NCI-H510A (cell line): ENCODE data around the gene MAST3.

Experiments
- DNase-seq: peaks from one replicate; lab custom pipeline; 2025; lab: John Stamatoyannopoulos, UW

The MAST3 gene

GRCh38 chr19:18112989-18113478 is 15.5 kb downstream of the MAST3 start:
- no peak for DNase-seq

- DNase-seq: no peak
These were observed 16.2 kb downstream of the MAST3 start for GRCh38 chr19:18113827-18114226.

GRCh38 chr19:18114483-18114882 is 16.9 kb downstream of the MAST3 start:
- no peak for DNase-seq

- DNase-seq: no peak
These were observed 19.8 kb downstream of the MAST3 start for GRCh38 chr19:18117364-18117691.

- DNase-seq: peak; percentile 73
These were observed 20.3 kb downstream of the MAST3 start for GRCh38 chr19:18117692-18118378.

GRCh38 chr19:18118420-18119012 is 20.9 kb downstream of the MAST3 start:
- DNase-seq: no peak

GRCh38 chr19:18119013-18119716 is 21.6 kb downstream of the MAST3 start:
- DNase-seq: no peak

- DNase-seq: no peak
These were observed 22.1 kb downstream of the MAST3 start for GRCh38 chr19:18119717-18120105.

- DNase-seq: no peak
These were observed 22.5 kb downstream of the MAST3 start for GRCh38 chr19:18120127-18120526.

GRCh38 chr19:18121166-18121565 is 23.6 kb downstream of the MAST3 start:
- DNase-seq: no peak

- DNase-seq: no peak
These were observed 24.8 kb downstream of the MAST3 start for GRCh38 chr19:18122424-18122823.

GRCh38 chr19:18122860-18123795 is 25.6 kb downstream of the MAST3 start:
- no peak for DNase-seq

GRCh38 chr19:18123819-18124218 is 26.2 kb downstream of the MAST3 start:
- DNase-seq: no peak

GRCh38 chr19:18126097-18126496 is 28.5 kb downstream of the MAST3 start:
- DNase-seq: no peak

- no peak for DNase-seq
These were observed 30.5 kb downstream of the MAST3 start for GRCh38 chr19:18128044-18128443.

GRCh38 chr19:18128805-18129204 is 31.2 kb downstream of the MAST3 start:
- DNase-seq: no peak

GRCh38 chr19:18130523-18131242 is 33.1 kb downstream of the MAST3 start:
- no peak for DNase-seq

- no peak for DNase-seq
These were observed 34.4 kb downstream of the MAST3 start for GRCh38 chr19:18131841-18132596.

- no peak for DNase-seq
These were observed 38.4 kb downstream of the MAST3 start for GRCh38 chr19:18135712-18136584.

- DNase-seq: no peak
These were observed 39.7 kb downstream of the MAST3 start for GRCh38 chr19:18137242-18137641.
